ENCODE measurements around the gene RNF220.

DNA sequence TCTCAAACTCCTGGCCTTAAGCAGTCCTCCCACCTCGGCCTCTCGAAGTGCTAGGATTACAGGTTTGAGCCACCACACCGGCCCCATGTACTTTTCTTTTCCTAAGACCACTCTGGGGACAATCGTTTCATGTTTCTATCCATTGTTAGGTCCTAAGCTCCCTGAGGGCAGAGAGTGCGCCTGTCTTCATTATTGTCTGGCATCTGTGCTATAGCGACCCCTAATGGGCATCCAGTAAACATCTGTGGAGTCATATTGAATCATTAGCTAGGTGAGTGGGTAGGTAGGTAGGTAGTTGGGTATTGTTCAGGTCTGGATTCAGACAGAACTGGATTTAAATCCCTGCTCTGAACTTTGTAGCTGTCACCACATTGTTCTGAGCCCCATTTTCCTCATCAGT lies 203.1 kb downstream of the RNF220 start:
- TF ChIP-seq CTCF (IDR thresholded peaks at IDR 0.05): no peak
- TF ChIP-seq EP300 (IDR thresholded peaks at IDR 0.05): no peak
- no peak for TF ChIP-seq POLR2A (IDR thresholded peaks at IDR 0.05)
